Skin of body (tissue), 2 donors: ENCODE data around the gene PREB. TPM values are rescaled to one million over a fixed set of nuclear protein-coding genes. Genes with fewer than 3 reads are reported as not detected.

ENCODE experiments used
- DNase-seq: peaks from one replicate; lab custom pipeline; 2025; lab: John Stamatoyannopoulos, UW
- total RNA-seq: library from RNA; depleted of rRNA; stranded (reverse); fragments of >200 nt; gene quantifications from one replicate; pipeline ENCODE4 v1.2.3, GENCODE V29; 2014

The PREB gene
- total RNA-seq, 1 donor from 2014 or later, result 19.5 TPM

GRCh38 chr2:27152796-27153464, 18.5 kb upstream of the PREB start:
- no peak for DNase-seq

GRCh38 chr2:27152102-27152795, 17.8 kb upstream of the PREB start:
- DNase-seq, result no peak

DNA sequence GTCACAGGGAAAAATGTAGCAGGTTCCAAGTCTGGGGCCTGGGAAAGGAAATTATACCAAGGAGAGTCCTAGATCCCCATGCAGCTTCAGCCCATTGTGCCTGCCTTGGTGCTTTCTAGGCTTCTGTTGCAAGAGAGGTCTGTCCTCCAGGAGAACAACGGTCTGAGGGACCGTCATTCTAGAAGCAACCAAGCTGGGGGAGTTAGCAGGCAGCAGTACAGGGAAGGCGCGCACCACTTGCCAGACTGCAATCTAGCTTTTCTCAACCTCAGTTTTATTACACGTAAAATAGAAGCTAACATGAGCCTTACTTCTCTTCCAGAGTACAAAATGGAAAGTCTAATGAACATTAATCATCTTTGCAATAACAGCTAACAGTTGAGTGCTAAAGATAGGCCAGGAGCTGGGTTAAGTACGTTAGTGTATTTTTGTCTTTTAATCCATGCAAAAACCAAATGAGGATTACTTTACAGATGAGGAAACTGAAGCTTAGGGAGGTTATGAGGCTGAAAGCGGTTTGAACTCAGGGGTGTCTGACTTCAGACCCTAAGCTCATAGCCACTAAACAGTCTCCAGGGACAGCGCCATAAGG, 16.3 kb upstream of the PREB start:
- no peak for DNase-seq

- DNase-seq, result no peak
These were observed 15.4 kb upstream of the PREB start for GRCh38 chr2:27149570-27150405.

- DNase-seq, result no peak
These were observed 14.5 kb upstream of the PREB start, which contains the start of gene TCF23 for GRCh38 chr2:27148801-27149439. TSS of gene TCF23 (plus strand) at chr2:27149004. CDS start at chr2:27149134, 130 bp downstream.

DNA sequence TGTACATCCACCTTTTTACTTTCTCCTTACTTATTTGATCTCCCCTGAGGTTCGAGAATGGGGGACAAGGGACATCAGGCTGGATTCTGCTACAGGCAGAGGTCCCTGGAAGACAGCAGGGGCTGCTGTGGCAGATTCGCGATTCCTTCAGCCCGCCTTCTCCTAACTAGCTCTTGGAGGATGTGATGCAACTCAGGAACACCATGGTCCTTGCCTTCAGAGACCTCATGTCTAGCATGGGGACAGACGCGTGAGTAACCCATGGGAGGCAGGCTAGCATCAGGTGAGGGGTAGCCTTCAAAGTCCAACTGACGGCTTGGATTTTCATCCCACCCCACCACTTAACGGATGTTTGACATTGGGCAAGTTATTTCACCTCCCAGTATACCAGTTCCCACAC, 13.5 kb upstream of the PREB start:
- DNase-seq, result no peak

DNA sequence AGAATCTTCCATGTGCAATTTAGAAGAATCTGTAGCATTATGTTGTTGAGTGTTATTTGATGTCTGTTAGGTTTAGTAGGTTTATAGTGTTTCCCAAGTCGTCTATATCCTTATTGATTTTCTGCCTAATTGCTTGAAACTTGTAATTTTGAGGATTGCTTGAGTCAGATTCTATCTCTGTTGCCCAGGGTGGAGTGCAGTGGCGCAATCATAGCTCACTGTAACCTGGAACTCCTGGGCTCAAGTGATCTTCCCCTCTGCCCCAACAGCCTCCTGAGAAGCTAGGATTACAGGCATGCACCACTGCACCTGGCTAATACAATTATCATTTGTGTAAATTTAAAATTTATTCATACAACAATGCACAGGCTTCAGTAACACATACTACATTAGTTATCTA, 11.2 kb upstream of the PREB start:
- DNase-seq, result no peak

- no peak for DNase-seq
These were observed 8.8 kb upstream of the PREB start for GRCh38 chr2:27143285-27143684.

- DNase-seq, result no peak
These were observed 4.9 kb upstream of the PREB start, which contains the start of gene PRR30 for GRCh38 chr2:27139310-27139709. TSS of gene PRR30 (minus strand) at chr2:27139410. CDS start at chr2:27138329, 1,081 bp downstream.

- no peak for DNase-seq
These were observed 3.7 kb upstream of the PREB start for GRCh38 chr2:27138111-27138510.

DNA sequence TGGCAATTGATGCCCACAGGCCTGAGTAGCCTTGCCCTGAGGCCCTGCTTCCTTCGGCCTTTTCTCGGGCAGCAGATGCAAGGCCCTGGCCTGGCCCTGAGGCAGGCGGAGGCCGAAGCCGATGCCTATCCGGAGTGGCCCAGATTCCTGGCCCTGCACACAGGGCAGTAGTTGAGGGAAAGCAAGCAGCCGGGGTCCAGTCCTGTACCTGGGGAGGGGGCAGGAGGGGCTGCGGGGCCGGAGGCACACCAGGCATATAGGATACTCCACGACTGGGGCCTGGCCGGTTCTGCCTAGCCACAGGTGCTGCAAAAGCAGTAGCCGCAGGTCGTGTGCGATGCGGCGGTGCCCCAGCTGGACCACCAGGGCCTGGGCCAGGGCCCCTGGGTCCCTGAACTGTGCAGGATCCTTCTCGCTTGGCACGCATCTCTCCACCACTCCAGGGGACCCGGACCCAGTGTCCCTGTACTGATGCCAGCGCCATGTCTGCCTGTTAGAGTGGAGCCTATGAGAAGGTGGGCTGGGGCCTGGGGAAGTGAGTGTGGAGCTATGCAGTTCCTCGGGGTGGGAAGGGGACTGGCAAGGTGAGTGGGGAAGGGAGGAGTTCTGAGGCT, 3.0 kb upstream of the PREB start:
- no peak for DNase-seq

DNA sequence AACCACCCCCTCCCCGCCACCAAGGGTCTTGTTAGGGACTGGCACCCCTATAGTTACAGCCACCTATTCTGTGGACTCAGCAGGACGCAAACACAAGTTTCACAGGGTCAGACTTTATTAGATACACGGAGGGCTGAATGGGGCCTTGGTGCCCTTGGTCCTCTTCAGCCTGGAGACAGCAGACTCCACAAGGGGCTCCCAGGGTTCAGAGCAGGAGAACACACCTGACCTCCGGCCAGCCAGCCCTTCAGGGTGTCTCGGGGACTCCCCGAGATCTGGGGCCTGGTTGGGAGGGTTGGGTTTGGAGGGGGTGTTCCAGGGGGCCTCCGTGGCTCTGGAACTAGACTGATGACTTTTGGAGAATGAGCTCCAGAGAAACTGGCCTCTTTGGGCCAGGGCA, 2.3 kb upstream of the PREB start:
- no peak for DNase-seq

DNA sequence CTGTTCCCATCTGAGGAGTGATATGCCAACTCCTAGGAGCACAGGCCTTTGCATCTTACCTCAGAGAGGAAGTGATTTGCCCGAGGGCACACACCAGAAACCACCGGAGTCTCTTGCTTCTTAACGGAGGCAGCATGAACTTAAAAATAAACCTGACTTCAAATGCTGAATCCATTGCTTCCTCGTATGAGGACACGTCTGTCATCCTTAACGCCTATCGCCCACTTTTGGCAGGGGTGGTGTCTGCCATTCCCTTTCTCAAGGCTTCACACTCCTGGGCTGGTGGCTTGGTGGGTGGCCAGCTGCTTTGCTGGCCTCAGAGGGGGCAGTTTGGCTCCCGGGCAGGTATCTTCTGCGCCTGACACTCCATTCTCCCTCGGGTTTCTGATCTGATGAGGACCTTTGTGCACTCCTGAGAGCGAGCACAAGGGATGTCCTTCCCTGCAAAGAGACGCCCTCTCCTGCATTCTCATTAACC, 1.1 kb upstream of the PREB start:
- no peak for DNase-seq

DNA sequence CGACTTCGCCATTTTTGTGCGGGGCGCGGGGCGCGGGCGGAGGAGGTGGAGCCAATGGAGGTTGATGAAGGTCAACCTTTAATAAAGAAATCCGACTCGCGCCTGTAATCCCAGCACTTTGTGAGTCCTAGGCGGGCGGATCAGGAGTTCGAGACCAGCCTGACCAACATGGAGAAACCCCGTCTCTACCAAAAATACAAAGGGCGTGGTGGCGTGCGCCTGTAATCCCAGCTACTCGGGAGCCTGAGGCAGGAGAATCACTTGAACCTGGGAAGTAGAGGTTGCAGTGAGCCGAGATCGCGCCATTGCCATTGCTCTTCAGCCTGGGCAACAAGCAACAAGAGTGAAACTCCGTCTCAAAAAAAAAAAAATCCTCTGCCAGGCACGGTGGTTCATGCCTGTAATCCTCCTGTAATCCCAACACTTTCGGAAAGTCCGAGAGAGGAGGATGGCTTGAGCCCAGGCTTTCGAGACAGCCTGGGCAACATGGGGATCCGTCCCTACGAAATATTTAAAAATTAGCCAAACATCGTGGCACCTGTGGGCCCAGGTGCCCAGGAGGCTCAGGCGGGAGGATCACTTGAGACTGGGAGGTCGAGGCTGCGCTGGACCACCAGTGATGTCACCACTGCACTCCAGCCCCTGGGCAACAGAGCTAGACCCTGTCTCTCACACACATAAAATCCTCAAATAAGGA, 493 bp upstream of the PREB start:
- DNase-seq, result no peak

- DNase-seq, result no peak
These were observed 1.1 kb downstream of the PREB start for GRCh38 chr2:27133195-27133875.

DNA sequence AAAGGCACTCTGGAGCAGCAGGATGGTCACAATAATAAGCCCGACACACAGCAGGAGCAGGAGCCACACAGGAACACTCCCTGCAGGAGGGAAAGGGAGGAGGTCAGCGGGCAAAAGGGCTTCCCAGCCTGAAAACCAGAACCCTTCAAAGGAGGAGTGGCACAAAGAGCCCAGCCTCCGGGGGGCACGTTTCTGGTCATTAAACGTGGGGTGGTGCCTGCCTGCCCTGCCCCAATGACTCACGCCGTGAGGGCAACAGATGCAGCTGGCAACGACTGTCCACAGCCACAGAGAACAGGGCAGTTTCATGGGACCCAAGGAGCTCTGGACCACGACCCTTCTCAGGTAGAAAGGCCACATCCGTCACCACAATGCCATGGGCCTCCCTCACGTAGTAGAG, 3.0 kb downstream of the PREB start:
- no peak for DNase-seq

DNA sequence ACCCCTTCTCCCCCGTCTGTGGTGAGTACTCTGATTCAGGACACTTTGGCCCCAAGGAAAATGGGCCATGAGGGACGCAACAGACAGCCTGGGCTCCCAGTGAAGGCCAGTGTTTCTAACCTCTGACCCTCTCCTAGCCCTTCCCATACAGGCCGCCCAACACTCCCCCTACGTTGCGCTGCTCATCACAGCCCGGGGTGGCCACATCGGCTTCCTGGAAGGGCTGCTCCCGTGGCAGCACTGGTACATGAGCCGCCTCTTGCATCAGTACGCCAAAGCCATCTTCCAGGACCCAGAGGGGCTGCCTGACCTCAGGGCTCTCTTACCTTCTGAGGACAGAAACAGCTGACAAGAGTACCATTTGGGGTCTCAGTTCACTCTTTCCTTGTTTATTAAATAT, 4.0 kb downstream of the PREB start:
- no peak for DNase-seq

- DNase-seq, result no peak
These were observed 5.5 kb downstream of the PREB start for GRCh38 chr2:27128668-27129571.
